Hypothalamus (tissue), 51 donors: ENCODE measurements around the gene CNNM2.

Experiments
- DNase-seq, 51 donors: peaks; one replicate each; lab custom pipeline; 2025; lab: John Stamatoyannopoulos, UW

The CNNM2 gene

GRCh38 chr10:102917962-102918816, at the start of gene CNNM2:
Gene CNNM2, plus strand, starts transcription at chr10:102918294. Its CDS starts 187 bp downstream, at chr10:102918481.
- peak; percentile 88 to 100 (median 99) for DNase-seq

GRCh38 chr10:102868911-102869257, 49.2 kb upstream of the CNNM2 start:
- DNase-seq: no peak

- DNase-seq: peak in 22 of 51 donors; percentile 4 to 38 (median 20)
These were observed 48.6 kb upstream of the CNNM2 start, which contains the start of gene AS3MT for GRCh38 chr10:102869258-102870198. Gene AS3MT, plus strand, starts transcription at chr10:102869470. Its CDS starts 123 bp downstream, at chr10:102869593.

GRCh38 chr10:102870221-102870620, 47.9 kb upstream of the CNNM2 start:
- DNase-seq: no peak

- no peak for DNase-seq
These were observed 45.9 kb upstream of the CNNM2 start for GRCh38 chr10:102872163-102872562.

- DNase-seq: no peak
These were observed 41.3 kb upstream of the CNNM2 start for GRCh38 chr10:102876747-102877153.

GRCh38 chr10:102878629-102879028, 39.5 kb upstream of the CNNM2 start:
- no peak for DNase-seq

- DNase-seq: no peak
These were observed 37.8 kb upstream of the CNNM2 start for GRCh38 chr10:102880256-102880655.

GRCh38 chr10:102888048-102888447, 30.0 kb upstream of the CNNM2 start:
- no peak for DNase-seq

GRCh38 chr10:102894466-102895213, 23.5 kb upstream of the CNNM2 start:
- DNase-seq: no peak

- DNase-seq: no peak
These were observed 18.1 kb upstream of the CNNM2 start for GRCh38 chr10:102900006-102900405.

GRCh38 chr10:102904346-102904745, 13.7 kb upstream of the CNNM2 start:
- no peak for DNase-seq

- no peak for DNase-seq
These were observed 11.6 kb upstream of the CNNM2 start for GRCh38 chr10:102906507-102906906.

- no peak for DNase-seq
These were observed 3.3 kb upstream of the CNNM2 start for GRCh38 chr10:102914781-102915180.

GRCh38 chr10:102916173-102916572, 1.9 kb upstream of the CNNM2 start:
- DNase-seq: no peak

GRCh38 chr10:102917314-102917961, 656 bp upstream of the CNNM2 start:
- peak in 48 of 51 donors; percentile 40 to 92 (median 78) for DNase-seq

GRCh38 chr10:102918817-102919245, 737 bp downstream of the CNNM2 start:
- DNase-seq: peak in 7 of 51 donors; percentile 24 to 64 (median 45)

- DNase-seq: peak in 19 of 51 donors; percentile 4 to 38 (median 15)
These were observed 1.3 kb downstream of the CNNM2 start for GRCh38 chr10:102919246-102919959.
